ENCODE results near the gene SP6. TPM values are rescaled to one million over a fixed set of nuclear protein-coding genes. Genes with fewer than 3 reads are reported as not detected.

Gene SP6
- total and polyA plus RNA-seq, 2 of the 8 experiments (the other 6 are each of a cell fraction or from before 2014, with no cell fraction given): 1.2 to 1.5 TPM

GRCh38 chr17:47810901-47811635, 39.9 kb downstream of the SP6 start:
- peaks cover 0 to 5% of the 10 kb centered on the region in 2 experiments for H4K20me1 ChIP-seq (replicated peaks in 1 of 2; ENCODE audit: control insufficient read depth in 1 of 2, insufficient read depth in 2 of 2, low read length in 2 of 2)
- ChIA-PET CTCF (ENCODE audit: partially characterized antibody) (interaction anchor here (0.9 to 1.8 kb wide), 4 partner anchors 9 to 180 kb away, joined by 3 to 5 read pairs (median 4); partner anchors contain the start of gene OSBPL7), POLR2A (ENCODE audit: partially characterized antibody) (interaction anchor here (0.7 to 1.6 kb wide), 2 partner anchors 11 to 107 kb away, joined by 4 to 6 read pairs; partner anchors contain the start of gene OSBPL7)
- H3K27ac ChIP-seq (ENCODE audit: low read depth, low read length): no peak overlapping the region
- no peak overlapping the region for H4K5ac ChIP-seq (ENCODE audit: insufficient read length, low read depth, low read length)
- H3K27me3 ChIP-seq (replicated peaks in 1 of 4; ENCODE audit: control insufficient read depth in 3 of 4, extremely low read depth in 1 of 4, insufficient read depth in 3 of 4, low read length in 3 of 4): no peaks in the 10 kb centered on the region
- DNase-seq (ENCODE audit: low read depth in 1 of 2, low spot score in 2 of 2) (no peak), FAIRE-seq (no peak)
- H3K79me1 ChIP-seq (ENCODE audit: low read depth, low read length): no peaks in the 10 kb centered on the region; the same call in none of the 2 replicates
- H3K23ac ChIP-seq (ENCODE audit: insufficient read length): no peak overlapping the region
- H3K18ac ChIP-seq (ENCODE audit: extremely low read depth, low read length): no peak overlapping the region
- WGBS, 2 experiments (ENCODE audit: extremely low coverage in 1 of 2, insufficient coverage in 1 of 2, insufficient read length in 1 of 2, insufficient replicate concordance in 2 of 2, low coverage in 1 of 2, low lambda C conversion rate in 2 of 2, missing lambda C conversion rate in 1 of 2): 82% methylated on average over 6 of the region's 9 CpGs; no CpG with 5 or more reads in 1 of the 2 experiments
- no peak overlapping the region for H2AK5ac ChIP-seq (ENCODE audit: low read depth, low read length)
- no peak overlapping the region for H3K4ac ChIP-seq (replicated peaks; ENCODE audit: insufficient read length, low read depth, low read length)
- no peak overlapping the region for H3K9ac ChIP-seq (replicated peaks in 1 of 4; ENCODE audit: extremely low read depth in 1 of 4, low read depth in 3 of 4, low read length in 3 of 4)
- H3K4me1 ChIP-seq (replicated peaks in 1 of 4; ENCODE audit: control insufficient read depth in 3 of 4, insufficient read depth in 4 of 4, low read length in 3 of 4): no peaks in the 10 kb centered on the region; a peak in 1 of 7 replicates
- no peak overlapping the region for H2BK5ac ChIP-seq (ENCODE audit: low read depth, low read length)
- no peaks in the 10 kb centered on the region for H3K23me2 ChIP-seq (ENCODE audit: low read depth, low read length)
- no peak overlapping the region for H4K91ac ChIP-seq (replicated peaks; ENCODE audit: insufficient read length, low read length)
- H4K8ac ChIP-seq (ENCODE audit: extremely low read depth, insufficient read depth, low read length): no peak overlapping the region
- no peak overlapping the region for H2BK120ac ChIP-seq (replicated peaks; ENCODE audit: low read depth, low read length)
- no peaks in the 10 kb centered on the region for H3K79me2 ChIP-seq (ENCODE audit: control insufficient read depth in 1 of 2, insufficient read depth in 2 of 2, low read length in 2 of 2)
- H3K36me3 ChIP-seq (ENCODE audit: control insufficient read depth in 2 of 4, insufficient read depth in 4 of 4, low read length in 3 of 4): peaks cover 0 to 2% (median 0%) of the 10 kb centered on the region in 4 experiments; a peak in 1 of 8 replicates
- H3K9me3 ChIP-seq (ENCODE audit: insufficient read depth in 2 of 2, low read depth in 1 of 2, low read length in 1 of 2): no peaks in the 10 kb centered on the region
- no peak overlapping the region for H2BK12ac ChIP-seq (ENCODE audit: low read depth, low read length)
- H3K4me2 ChIP-seq (ENCODE audit: insufficient read depth in 1 of 2, low read depth in 2 of 2, low read length in 2 of 2): no peak overlapping the region
- H3K4me3 ChIP-seq (ENCODE audit: extremely low read depth in 1 of 4, insufficient read depth in 2 of 4, low read depth in 3 of 4, low read length in 4 of 4): no peak overlapping the region
- no peak overlapping the region for H2BK15ac ChIP-seq (ENCODE audit: low read length)
- H2AFZ ChIP-seq (ENCODE audit: low read length): no peak overlapping the region
- H2BK20ac ChIP-seq (ENCODE audit: low read length): no peak overlapping the region
- H3K14ac ChIP-seq (ENCODE audit: insufficient read length): no peak overlapping the region
- no peak overlapping the region for H3K56ac ChIP-seq (replicated peaks; ENCODE audit: insufficient read length, low read depth, low read length)
- TF ChIP-seq RXRA (IDR thresholded peaks at IDR 0.05; ENCODE audit: insufficient read depth, low read depth, low read length) (no peak), MAX (IDR thresholded peaks at IDR 0.05) (no peak), CEBPB (IDR thresholded peaks at IDR 0.05; ENCODE audit: low read depth, low read length) (no peak), NRF1 (IDR thresholded peaks at IDR 0.05; ENCODE audit: low read depth, low read length) (no peak), BACH1 (IDR thresholded peaks at IDR 0.05; ENCODE audit: low read length) (no peak), SP4 (IDR thresholded peaks at IDR 0.05; ENCODE audit: low read length) (no peak), CTCF (IDR thresholded peaks at IDR 0.05; ENCODE audit: control extremely low read depth in 1 of 3, insufficient read depth in 1 of 3, low read depth in 1 of 3, low read length in 3 of 3) (no peak), RAD21 (IDR thresholded peaks at IDR 0.05 in 1 of 2, conservative IDR thresholded peaks at IDR 0.05 in 1 of 2; ENCODE audit: low read depth in 2 of 2, low read length in 2 of 2) (no peak), SIRT6 (IDR thresholded peaks at IDR 0.05; ENCODE audit: low read length) (no peak), SRF (IDR thresholded peaks at IDR 0.05; ENCODE audit: low read depth, low read length) (no peak)

Data from H1 (cell line).